Tongue (tissue), 2 donors: ENCODE results near the gene PIP4K2B. TPM values are rescaled to one million over a fixed set of nuclear protein-coding genes. Genes with fewer than 3 reads are reported as not detected.

ENCODE experiments used
- DNase-seq: peaks from one replicate; pipeline ENCODE4 v3.0.0-alpha.2; 2015
- total RNA-seq: library from RNA; depleted of rRNA; stranded (reverse); fragments of >200 nt; gene quantifications from one replicate; pipeline ENCODE4 v1.2.3, GENCODE V29; 2014

The PIP4K2B gene
- total RNA-seq, 1 donor from 2014 or later: 81.4 TPM

GRCh38 chr17:38779965-38780752, 19.2 kb downstream of the PIP4K2B start:
- no peak for DNase-seq

GRCh38 chr17:38777641-38778250, 21.6 kb downstream of the PIP4K2B start:
- DNase-seq: no peak

GRCh38 chr17:38773258-38773657, 26.1 kb downstream of the PIP4K2B start:
- DNase-seq: no peak

- no peak for DNase-seq
Measured at GRCh38 chr17:38768417-38768816, 30.9 kb downstream of the PIP4K2B start.

- no peak for DNase-seq
Measured at GRCh38 chr17:38766341-38766740, 33.0 kb downstream of the PIP4K2B start.

GRCh38 chr17:38762231-38762630, 37.1 kb downstream of the PIP4K2B start:
- DNase-seq: no peak

- no peak for DNase-seq
Measured at GRCh38 chr17:38761612-38762011, 37.7 kb downstream of the PIP4K2B start.

GRCh38 chr17:38753071-38753506, 46.3 kb downstream of the PIP4K2B start:
- DNase-seq: no peak

- DNase-seq: peak; percentile 99
Measured at GRCh38 chr17:38752308-38753070, 46.9 kb downstream of the PIP4K2B start, which contains the start of gene PSMB3. Gene PSMB3, plus strand, starts transcription at chr17:38752741. Its CDS starts 86 bp downstream, at chr17:38752827.

- DNase-seq: peak; percentile 96
Measured at GRCh38 chr17:38751808-38752307, 47.5 kb downstream of the PIP4K2B start.

- DNase-seq: no peak
Measured at GRCh38 chr17:38751144-38751807, 48.1 kb downstream of the PIP4K2B start.

- DNase-seq: peak; percentile 35
Measured at GRCh38 chr17:38750312-38751121, 48.8 kb downstream of the PIP4K2B start.

GRCh38 chr17:38750044-38750311, 49.4 kb downstream of the PIP4K2B start:
- DNase-seq: no peak

- DNase-seq: peak; percentile 90
Measured at GRCh38 chr17:38749223-38750043, 49.9 kb downstream of the PIP4K2B start.

- no peak for DNase-seq
Measured at GRCh38 chr17:38748892-38749222, 50.5 kb downstream of the PIP4K2B start.

- peak; percentile 97 for DNase-seq
Measured at GRCh38 chr17:38748149-38748891, 51.0 kb downstream of the PIP4K2B start, which contains the start of gene PCGF2. Gene PCGF2, minus strand, starts transcription at chr17:38748336. Its CDS starts 7,934 bp downstream, at chr17:38740402.

GRCh38 chr17:38747463-38748148, 51.8 kb downstream of the PIP4K2B start:
- DNase-seq: peak; percentile 69

- DNase-seq: no peak
Measured at GRCh38 chr17:38746849-38747462, 52.4 kb downstream of the PIP4K2B start.
